HUES6 (cell line): Measurements from ENCODE around the gene SLC9C2.
"Not testable (repeated sequence)": the region's sequence is repeated elsewhere in the genome, so short reads cannot be mapped to it uniquely, and the experiment has no call there.

Experiments
- H3K27ac ChIP-seq: 2 replicates; pipeline ENCODE4 v1.7.0; 2013; ENCODE audit warnings: low read depth, mild to moderate bottlenecking, low read length, inconsistent platforms
- H3K27me3 ChIP-seq: 2 replicates; pipeline ENCODE4 v1.6.1; 2013; ENCODE audit warnings: low read length; ENCODE audit not compliant: control insufficient read depth, insufficient read depth
- H3K36me3 ChIP-seq: 2 replicates; pipeline ENCODE4 v1.6.1; 2013; ENCODE audit warnings: low read length; ENCODE audit not compliant: control insufficient read depth, insufficient read depth
- H3K4me1 ChIP-seq: 2 replicates; pipeline ENCODE4 v1.6.1; 2013; ENCODE audit warnings: low read length; ENCODE audit not compliant: control insufficient read depth, insufficient read depth
- H3K4me3 ChIP-seq: 2 replicates; pipeline ENCODE4 v1.5.1; 2013; ENCODE audit warnings: low read depth, low read length
- H3K9ac ChIP-seq: one replicate; pipeline ENCODE4 v1.6.1; 2013; ENCODE audit warnings: mild to moderate bottlenecking, low read length
- H3K9me3 ChIP-seq: 2 replicates; pipeline ENCODE4 v1.6.1; 2013; ENCODE audit warnings: low read depth, low read length; ENCODE audit not compliant: control insufficient read depth, insufficient read depth

The SLC9C2 gene

GRCh38 chr1:173572201-173572873 lies 30.5 kb downstream of the SLC9C2 start:
- Histone ChIP-seq H3K27ac (no peak overlapping the region), H3K9ac (no peak overlapping the region), H3K27me3 (no peaks in the 10 kb centered on the region), H3K9me3 (no peaks in the 10 kb centered on the region), H3K4me1 (no peaks in the 10 kb centered on the region), H3K36me3 (no peaks in the 10 kb centered on the region), H3K4me3 (no peak overlapping the region)

- no peak overlapping the region for H3K9ac ChIP-seq
- H3K27me3 ChIP-seq: no peaks in the 10 kb centered on the region
- H3K36me3 ChIP-seq: no peaks in the 10 kb centered on the region
- H3K27ac ChIP-seq: no peak overlapping the region
- H3K4me1 ChIP-seq: no peaks in the 10 kb centered on the region
- H3K9me3 ChIP-seq: no peaks in the 10 kb centered on the region
- H3K4me3 ChIP-seq: no peak overlapping the region
These were observed 32.4 kb downstream of the SLC9C2 start for GRCh38 chr1:173570370-173571007.

- no peak overlapping the region for H3K4me3 ChIP-seq
- H3K27ac ChIP-seq: no peak overlapping the region
- H3K4me1 ChIP-seq: no peaks in the 10 kb centered on the region
- no peak overlapping the region for H3K9ac ChIP-seq
- H3K36me3 ChIP-seq: no peaks in the 10 kb centered on the region
- no peaks in the 10 kb centered on the region for H3K27me3 ChIP-seq
- 0 out of 2 replicates have a peak, but pooled peaks cover 4% of the 10 kb centered on the region for H3K9me3 ChIP-seq
These were observed 34.4 kb downstream of the SLC9C2 start for GRCh38 chr1:173568483-173568882.

DNA sequence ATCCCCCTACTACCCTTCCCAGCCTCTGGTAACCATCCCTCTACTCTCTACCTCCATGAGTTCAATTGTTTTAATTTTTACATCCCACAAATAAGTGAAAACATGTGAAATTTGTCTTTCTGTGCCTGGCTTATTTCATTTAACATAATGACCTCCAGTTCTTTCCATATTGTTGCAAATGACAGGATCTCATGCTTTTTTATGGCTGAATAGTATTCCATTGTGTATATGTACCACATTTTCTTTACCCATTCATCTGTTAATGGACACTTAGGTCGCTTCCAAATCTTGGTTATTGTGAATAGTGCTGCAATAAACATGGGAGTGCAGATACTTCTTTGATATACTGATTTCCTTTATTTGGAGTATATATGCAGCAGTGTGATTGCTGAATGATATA lies 39.0 kb downstream of the SLC9C2 start:
- H3K27ac ChIP-seq, H3K9ac ChIP-seq, H3K36me3 ChIP-seq, H3K9me3 ChIP-seq, H3K4me1 ChIP-seq, H3K4me3 ChIP-seq, H3K27me3 ChIP-seq: not testable (repeated sequence)

DNA sequence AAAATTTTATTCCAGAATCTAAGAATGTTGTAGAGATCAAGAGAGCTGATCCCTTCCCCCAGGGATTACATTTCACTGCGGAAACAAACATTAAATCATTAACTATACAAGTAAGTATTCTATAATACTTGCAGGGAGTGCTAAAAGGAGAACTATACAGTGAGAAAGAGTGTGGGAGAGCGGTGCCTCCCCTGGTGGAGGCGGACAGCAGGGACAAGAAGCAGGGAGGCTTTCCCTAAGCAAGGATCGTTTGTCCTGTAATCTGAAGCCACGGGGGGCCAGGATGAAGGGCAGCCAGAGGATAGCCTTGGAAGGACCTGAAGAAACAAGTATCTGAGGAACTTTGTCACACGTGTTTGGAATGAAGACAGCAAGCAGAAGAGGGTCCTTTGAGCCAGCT lies 40.1 kb downstream of the SLC9C2 start:
- no peak overlapping the region for H3K27ac ChIP-seq
- H3K4me3 ChIP-seq: no peak overlapping the region
- H3K27me3 ChIP-seq: no peaks in the 10 kb centered on the region
- H3K9ac ChIP-seq: no peak overlapping the region
- H3K9me3 ChIP-seq: 0 out of 2 replicates have a peak, but pooled peaks cover 4% of the 10 kb centered on the region
- no peaks in the 10 kb centered on the region for H3K4me1 ChIP-seq
- H3K36me3 ChIP-seq: no peaks in the 10 kb centered on the region

GRCh38 chr1:173561263-173561662 lies 41.6 kb downstream of the SLC9C2 start:
- no peaks in the 10 kb centered on the region for H3K27me3 ChIP-seq
- no peaks in the 10 kb centered on the region for H3K4me1 ChIP-seq
- H3K9ac ChIP-seq: no peak overlapping the region
- H3K9me3 ChIP-seq: 0 out of 2 replicates have a peak, but pooled peaks cover 4% of the 10 kb centered on the region
- no peak overlapping the region for H3K27ac ChIP-seq
- no peaks in the 10 kb centered on the region for H3K36me3 ChIP-seq
- H3K4me3 ChIP-seq: no peak overlapping the region

- Histone ChIP-seq H3K4me1 (no peaks in the 10 kb centered on the region), H3K36me3 (no peaks in the 10 kb centered on the region)
These were observed 42.5 kb downstream of the SLC9C2 start for GRCh38 chr1:173560285-173560880.

GRCh38 chr1:173555651-173556305 lies 47.1 kb downstream of the SLC9C2 start:
- Histone ChIP-seq H3K27me3 (no peaks in the 10 kb centered on the region), H3K27ac (no peak overlapping the region), H3K4me1 (no peaks in the 10 kb centered on the region), H3K4me3 (no peak overlapping the region), H3K36me3 (no peaks in the 10 kb centered on the region), H3K9ac (no peak overlapping the region), H3K9me3 (no peaks in the 10 kb centered on the region)

More at GRCh38 chr1:173560285-173560880, 42.5 kb downstream of the SLC9C2 start:
- no peak overlapping the region for H3K9ac ChIP-seq
- no peak overlapping the region for H3K27ac ChIP-seq
- 0 out of 2 replicates have a peak, but pooled peaks cover 4% of the 10 kb centered on the region for H3K9me3 ChIP-seq
- H3K27me3 ChIP-seq: no peaks in the 10 kb centered on the region
- H3K4me3 ChIP-seq: no peak overlapping the region

- H3K9ac ChIP-seq: no peak overlapping the region
- H3K27me3 ChIP-seq: no peaks in the 10 kb centered on the region
- H3K9me3 ChIP-seq: no peaks in the 10 kb centered on the region
- no peaks in the 10 kb centered on the region for H3K36me3 ChIP-seq
- H3K27ac ChIP-seq: no peak overlapping the region
- no peaks in the 10 kb centered on the region for H3K4me1 ChIP-seq
- no peak overlapping the region for H3K4me3 ChIP-seq
These were observed 48.2 kb downstream of the SLC9C2 start for GRCh38 chr1:173554541-173555250.

DNA sequence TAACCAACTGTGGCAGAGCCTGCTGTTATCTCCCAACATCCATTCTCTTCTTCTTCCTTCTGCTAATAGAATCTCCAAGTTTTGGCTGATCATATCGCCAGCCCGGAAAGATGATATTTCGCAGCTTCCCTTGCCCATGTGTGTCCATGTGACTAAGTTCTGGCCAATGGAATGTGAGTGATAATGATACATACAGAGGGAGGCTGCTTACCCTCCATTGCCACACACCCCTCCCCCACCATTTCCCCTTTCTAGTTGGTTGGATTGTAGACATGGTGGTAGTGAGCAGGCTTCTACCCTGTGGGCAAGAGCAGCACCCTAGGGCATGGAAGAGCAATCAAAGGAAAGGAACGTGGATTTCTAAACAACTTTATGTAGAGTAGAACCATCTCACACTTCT lies 48.8 kb downstream of the SLC9C2 start:
- no peak overlapping the region for H3K9ac ChIP-seq
- no peaks in the 10 kb centered on the region for H3K4me1 ChIP-seq
- H3K9me3 ChIP-seq: no peaks in the 10 kb centered on the region
- H3K27ac ChIP-seq: no peak overlapping the region
- no peaks in the 10 kb centered on the region for H3K36me3 ChIP-seq
- H3K27me3 ChIP-seq: no peaks in the 10 kb centered on the region
- H3K4me3 ChIP-seq: no peak overlapping the region
